ENCODE measurements around the gene TRPV6.

Gene TRPV6

GRCh38 chr7:142870566-142871259 is 14.8 kb downstream of the TRPV6 start:
- Histone ChIP-seq H4K8ac (ENCODE audit: low read depth, low read length) (no peak overlapping the region), H2BK5ac (ENCODE audit: low read length) (no peak overlapping the region), H2AFZ (ENCODE audit: low read length) (no peak overlapping the region), H3K9me3 (replicated peaks in 1 of 2; ENCODE audit: control insufficient read depth in 2 of 2, insufficient read depth in 1 of 2, low read depth in 1 of 2, low read length in 2 of 2) (peaks cover 0 to 8% of the 10 kb centered on the region in 2 donors), H3K79me1 (ENCODE audit: low read depth, low read length) (peaks cover 2% of the 10 kb centered on the region), H2BK15ac (ENCODE audit: low read length) (no peak overlapping the region), H3K23ac (ENCODE audit: low read depth, low read length, poor library complexity) (no peak overlapping the region), H2BK12ac (ENCODE audit: low read length) (no peak overlapping the region), H2AK5ac (ENCODE audit: low read depth, low read length) (peak overlapping the region; percentile 5), H3K4me1 (ENCODE audit: control insufficient read depth in 2 of 2, insufficient read depth in 1 of 2, low read depth in 1 of 2, low read length in 2 of 2) (peaks cover 0 to 1% of the 10 kb centered on the region in 2 donors), H3K14ac (ENCODE audit: low read length) (no peak overlapping the region), H3K27me3 (ENCODE audit: control insufficient read depth in 3 of 3, insufficient read depth in 3 of 3, low read depth in 1 of 3, low read length in 3 of 3) (no peaks in the 10 kb centered on the region), H4K91ac (ENCODE audit: low read depth, low read length, poor library complexity) (no peak overlapping the region), H3K4ac (ENCODE audit: low read length) (no peak overlapping the region), H2BK120ac (ENCODE audit: low read depth, low read length) (no peak overlapping the region), H3K4me3 (ENCODE audit: low read length in 2 of 2) (no peak overlapping the region), H3K18ac (ENCODE audit: low read length) (no peak overlapping the region), H3K36me3 (replicated peaks in 1 of 2; ENCODE audit: control insufficient read depth in 2 of 2, insufficient read depth in 2 of 2, low read length in 2 of 2) (no peaks in the 10 kb centered on the region), H3K9ac (ENCODE audit: low read depth, low read length, poor library complexity) (no peak overlapping the region), H3K27ac (replicated peaks; ENCODE audit: low read length) (no peak overlapping the region), H3K4me2 (ENCODE audit: insufficient read depth, low read length, poor library complexity, severe bottlenecking) (no peak overlapping the region)
- WGBS, 2 donors (ENCODE audit: extremely low coverage in 2 of 2, insufficient read length in 2 of 2, insufficient replicate concordance in 1 of 2), result no CpG with 5 or more reads among the region's 14 CpGs
- no peak for DNase-seq (ENCODE audit: low spot score)

DNA sequence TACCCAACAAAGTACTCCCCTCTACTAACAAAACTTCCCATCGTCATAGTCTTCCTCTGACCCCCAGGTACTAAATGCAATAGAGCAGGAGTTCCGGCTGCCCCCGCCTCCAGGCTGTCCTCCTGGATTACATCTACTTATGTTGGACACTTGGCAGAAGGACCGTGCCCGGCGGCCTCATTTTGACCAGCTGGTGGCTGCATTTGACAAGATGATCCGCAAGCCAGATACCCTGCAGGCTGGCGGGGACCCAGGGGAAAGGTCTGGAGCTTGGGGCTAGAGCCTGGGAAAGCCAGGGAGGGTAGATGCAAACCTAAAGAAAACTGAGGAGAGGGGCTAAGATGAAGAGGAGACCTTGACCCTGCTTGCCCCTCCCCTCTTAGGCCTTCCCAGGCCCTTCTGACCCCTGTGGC is 15.4 kb downstream of the TRPV6 start:
- H3K36me3 ChIP-seq (replicated peaks in 1 of 2; ENCODE audit: control insufficient read depth in 2 of 2, insufficient read depth in 2 of 2, low read length in 2 of 2), result no peaks in the 10 kb centered on the region
- no peak overlapping the region for H3K4ac ChIP-seq (ENCODE audit: low read length)

DNA sequence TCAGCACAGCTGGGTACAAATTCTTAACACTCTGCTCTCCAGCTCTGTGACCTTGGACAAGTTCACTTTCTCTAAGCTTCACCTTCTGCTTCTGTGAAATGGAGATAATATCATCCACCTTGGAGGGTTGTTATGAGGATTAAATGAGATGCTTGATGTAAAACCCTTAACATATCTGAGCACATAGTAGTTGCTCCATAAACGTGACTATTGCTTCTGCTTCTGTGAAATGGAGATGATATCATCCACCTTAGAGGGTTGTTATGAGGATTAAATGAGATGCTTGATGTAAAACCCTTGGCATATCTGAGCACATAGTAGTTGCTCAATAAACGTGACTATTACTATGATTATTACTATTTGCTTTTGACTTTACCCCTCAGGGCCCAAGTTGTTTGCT is 16.1 kb downstream of the TRPV6 start:
- no peak overlapping the region for H2AFZ ChIP-seq (ENCODE audit: low read length)
- DNase-seq (ENCODE audit: low spot score), result no peak
- WGBS, 2 donors (ENCODE audit: extremely low coverage in 2 of 2, insufficient read length in 2 of 2, insufficient replicate concordance in 1 of 2), result no CpG with 5 or more reads among the region's 2 CpGs
- H3K9me3 ChIP-seq (replicated peaks in 1 of 2; ENCODE audit: control insufficient read depth in 2 of 2, insufficient read depth in 1 of 2, low read depth in 1 of 2, low read length in 2 of 2), result peaks cover 0 to 5% of the 10 kb centered on the region in 2 donors
- no peak overlapping the region for H2BK15ac ChIP-seq (ENCODE audit: low read length)
- H3K27me3 ChIP-seq (ENCODE audit: control insufficient read depth in 3 of 3, insufficient read depth in 3 of 3, low read depth in 1 of 3, low read length in 3 of 3), result no peaks in the 10 kb centered on the region
- no peak overlapping the region for H3K27ac ChIP-seq (replicated peaks; ENCODE audit: low read length)
- no peaks in the 10 kb centered on the region for H3K36me3 ChIP-seq (replicated peaks in 1 of 2; ENCODE audit: control insufficient read depth in 2 of 2, insufficient read depth in 2 of 2, low read length in 2 of 2)
- no peak overlapping the region for H3K14ac ChIP-seq (ENCODE audit: low read length)
- no peak overlapping the region for H2BK5ac ChIP-seq (ENCODE audit: low read length)
- peaks cover 0 to 1% of the 10 kb centered on the region in 2 donors for H3K4me1 ChIP-seq (ENCODE audit: control insufficient read depth in 2 of 2, insufficient read depth in 1 of 2, low read depth in 1 of 2, low read length in 2 of 2)
- no peak overlapping the region for H3K4me2 ChIP-seq (ENCODE audit: insufficient read depth, low read length, poor library complexity, severe bottlenecking)
- H3K4me3 ChIP-seq (ENCODE audit: low read length in 2 of 2), result no peak overlapping the region
- no peak overlapping the region for H4K91ac ChIP-seq (ENCODE audit: low read depth, low read length, poor library complexity)
- no peak overlapping the region for H3K18ac ChIP-seq (ENCODE audit: low read length)
- no peak overlapping the region for H3K23ac ChIP-seq (ENCODE audit: low read depth, low read length, poor library complexity)
- H4K8ac ChIP-seq (ENCODE audit: low read depth, low read length), result no peak overlapping the region
- no peak overlapping the region for H3K4ac ChIP-seq (ENCODE audit: low read length)
- H3K9ac ChIP-seq (ENCODE audit: low read depth, low read length, poor library complexity), result no peak overlapping the region
- no peak overlapping the region for H2AK5ac ChIP-seq (ENCODE audit: low read depth, low read length)
- H3K79me1 ChIP-seq (ENCODE audit: low read depth, low read length), result peaks cover 2% of the 10 kb centered on the region
- no peak overlapping the region for H2BK120ac ChIP-seq (ENCODE audit: low read depth, low read length)
- H2BK12ac ChIP-seq (ENCODE audit: low read length), result no peak overlapping the region

More for the DNA sequence above, 15.4 kb downstream of the TRPV6 start:
- H2BK12ac ChIP-seq (ENCODE audit: low read length), result no peak overlapping the region
- no peak overlapping the region for H3K18ac ChIP-seq (ENCODE audit: low read length)
- H4K8ac ChIP-seq (ENCODE audit: low read depth, low read length), result no peak overlapping the region
- no peak overlapping the region for H4K91ac ChIP-seq (ENCODE audit: low read depth, low read length, poor library complexity)
- no peaks in the 10 kb centered on the region for H3K27me3 ChIP-seq (ENCODE audit: control insufficient read depth in 3 of 3, insufficient read depth in 3 of 3, low read depth in 1 of 3, low read length in 3 of 3)
- H3K4me3 ChIP-seq (ENCODE audit: low read length in 2 of 2), result no peak overlapping the region
- no peak overlapping the region for H3K14ac ChIP-seq (ENCODE audit: low read length)
- no peak overlapping the region for H2BK5ac ChIP-seq (ENCODE audit: low read length)
- H3K4me2 ChIP-seq (ENCODE audit: insufficient read depth, low read length, poor library complexity, severe bottlenecking), result no peak overlapping the region
- H3K79me1 ChIP-seq (ENCODE audit: low read depth, low read length), result peaks cover 2% of the 10 kb centered on the region
- H3K23ac ChIP-seq (ENCODE audit: low read depth, low read length, poor library complexity), result no peak overlapping the region
- H2AK5ac ChIP-seq (ENCODE audit: low read depth, low read length), result no peak overlapping the region
- WGBS, 2 donors (ENCODE audit: extremely low coverage in 2 of 2, insufficient read length in 2 of 2, insufficient replicate concordance in 1 of 2), result no CpG with 5 or more reads among the region's 8 CpGs
- H2AFZ ChIP-seq (ENCODE audit: low read length), result no peak overlapping the region
- no peak for DNase-seq (ENCODE audit: low spot score)
- H3K4me1 ChIP-seq (ENCODE audit: control insufficient read depth in 2 of 2, insufficient read depth in 1 of 2, low read depth in 1 of 2, low read length in 2 of 2), result peaks cover 0 to 1% of the 10 kb centered on the region in 2 donors
- no peak overlapping the region for H3K27ac ChIP-seq (replicated peaks; ENCODE audit: low read length)
- no peak overlapping the region for H2BK15ac ChIP-seq (ENCODE audit: low read length)
- H2BK120ac ChIP-seq (ENCODE audit: low read depth, low read length), result no peak overlapping the region
- H3K9me3 ChIP-seq (replicated peaks in 1 of 2; ENCODE audit: control insufficient read depth in 2 of 2, insufficient read depth in 1 of 2, low read depth in 1 of 2, low read length in 2 of 2), result peaks cover 0 to 7% of the 10 kb centered on the region in 2 donors
- H3K9ac ChIP-seq (ENCODE audit: low read depth, low read length, poor library complexity), result no peak overlapping the region

GRCh38 chr7:142868986-142869415 is 16.5 kb downstream of the TRPV6 start:
- H2BK5ac ChIP-seq (ENCODE audit: low read length), result no peak overlapping the region
- H3K27me3 ChIP-seq (ENCODE audit: control insufficient read depth in 3 of 3, insufficient read depth in 3 of 3, low read depth in 1 of 3, low read length in 3 of 3), result no peaks in the 10 kb centered on the region
- peaks cover 0 to 1% of the 10 kb centered on the region in 2 donors for H3K4me1 ChIP-seq (ENCODE audit: control insufficient read depth in 2 of 2, insufficient read depth in 1 of 2, low read depth in 1 of 2, low read length in 2 of 2)
- no peak overlapping the region for H2BK12ac ChIP-seq (ENCODE audit: low read length)
- no peak overlapping the region for H3K4ac ChIP-seq (ENCODE audit: low read length)
- no peak for DNase-seq (ENCODE audit: low spot score)
- no peak overlapping the region for H2BK120ac ChIP-seq (ENCODE audit: low read depth, low read length)
- H4K8ac ChIP-seq (ENCODE audit: low read depth, low read length), result no peak overlapping the region
- peaks cover 0 to 3% of the 10 kb centered on the region in 2 donors for H3K9me3 ChIP-seq (replicated peaks in 1 of 2; ENCODE audit: control insufficient read depth in 2 of 2, insufficient read depth in 1 of 2, low read depth in 1 of 2, low read length in 2 of 2)
- H3K4me3 ChIP-seq (ENCODE audit: low read length in 2 of 2), result no peak overlapping the region
- no peaks in the 10 kb centered on the region for H3K36me3 ChIP-seq (replicated peaks in 1 of 2; ENCODE audit: control insufficient read depth in 2 of 2, insufficient read depth in 2 of 2, low read length in 2 of 2)
- H3K9ac ChIP-seq (ENCODE audit: low read depth, low read length, poor library complexity), result no peak overlapping the region
- H3K27ac ChIP-seq (replicated peaks; ENCODE audit: low read length), result no peak overlapping the region
- peaks cover 2% of the 10 kb centered on the region for H3K79me1 ChIP-seq (ENCODE audit: low read depth, low read length)
- no peak overlapping the region for H3K4me2 ChIP-seq (ENCODE audit: insufficient read depth, low read length, poor library complexity, severe bottlenecking)
- no peak overlapping the region for H3K14ac ChIP-seq (ENCODE audit: low read length)
- H2AK5ac ChIP-seq (ENCODE audit: low read depth, low read length), result no peak overlapping the region
- WGBS, 2 donors (ENCODE audit: extremely low coverage in 2 of 2, insufficient read length in 2 of 2, insufficient replicate concordance in 1 of 2), result no CpG with 5 or more reads among the region's 11 CpGs
- H3K23ac ChIP-seq (ENCODE audit: low read depth, low read length, poor library complexity), result no peak overlapping the region
- H2BK15ac ChIP-seq (ENCODE audit: low read length), result no peak overlapping the region
- H2AFZ ChIP-seq (ENCODE audit: low read length), result no peak overlapping the region
- peak overlapping the region; percentile 20 for H4K91ac ChIP-seq (ENCODE audit: low read depth, low read length, poor library complexity)
- peak overlapping the region; percentile 23 for H3K18ac ChIP-seq (ENCODE audit: low read length)
